Kidney (tissue), 14 donors: Measurements from ENCODE around the gene IRS2. TPM values are rescaled to one million over a fixed set of nuclear protein-coding genes. Genes with fewer than 3 reads are reported as not detected.

Source experiments
- DNase-seq, 5 donors: peaks; one replicate each; pipeline ENCODE4 v3.0.0-alpha.2; 2013 to 2020
- FAIRE-seq: peaks from 2 replicates; lab custom pipeline; 2012; peaks lifted over from hg19 to GRCh38; lab: Jason Lieb, UNC
- H3K27ac ChIP-seq, 2 donors: one replicate each; pipeline ENCODE4 v1.7.0; 2013; ENCODE audit warnings: low read depth in 2 of 2, low read length in 2 of 2, inconsistent platforms in 1 of 2
- H3K27me3 ChIP-seq: one replicate; pipeline ENCODE4 v1.7.1; 2013; ENCODE audit warnings: low read length, inconsistent platforms; ENCODE audit not compliant: control insufficient read depth, insufficient read depth
- H3K36me3 ChIP-seq, 3 donors: one replicate each; pipeline versions ENCODE4 v1.7.0 to v1.7.1; 2013; ENCODE audit warnings: low read length in 3 of 3, control low read depth in 1 of 3, inconsistent platforms in 1 of 3; ENCODE audit not compliant: insufficient read depth in 3 of 3, control insufficient read depth in 2 of 3
- H3K4me1 ChIP-seq, 3 donors: one replicate each; pipeline versions ENCODE4 v1.7.0 to v1.7.1; 2013; ENCODE audit warnings: low read length in 3 of 3, inconsistent platforms in 1 of 3, low read depth in 1 of 3; ENCODE audit not compliant: control insufficient read depth in 2 of 3, insufficient read depth in 2 of 3
- H3K4me3 ChIP-seq, 3 donors: one replicate each; pipeline versions ENCODE4 v1.7.0 to v1.8.1; 2013; ENCODE audit warnings: low read length in 3 of 3, control low read depth in 1 of 3, inconsistent platforms in 1 of 3
- H3K9ac ChIP-seq, 3 donors: one replicate each; pipeline versions ENCODE4 v1.7.0 to v1.7.1; 2013; ENCODE audit warnings: low read length in 3 of 3, control low read depth in 1 of 3, inconsistent platforms in 1 of 3
- H3K9me3 ChIP-seq, 3 donors: one replicate each; pipeline versions ENCODE4 v1.7.0 to v1.7.1; 2013; ENCODE audit warnings: low read length in 3 of 3, control low read depth in 1 of 3, inconsistent platforms in 1 of 3; ENCODE audit not compliant: control insufficient read depth in 2 of 3, insufficient read depth in 1 of 3
- CTCF ChIP-seq: IDR thresholded peaks from 3 replicates; pipeline ENCODE4 v1.5.1; 2012; ENCODE audit warnings: mild to moderate bottlenecking, moderate library complexity, borderline replicate concordance; ENCODE audit not compliant: insufficient read depth; ENCODE audit errors: extremely low read depth
- intact Hi-C: fragments of 100-400 bp; cut with DNase I; formaldehyde crosslinking; loops from one replicate; pipeline ENCODE4 v1.11.1; 2022
- polyA plus RNA-seq: library from polyadenylated mRNA; stranded (reverse); fragments of 350-450 nt; fragmentation: Illumina TruSeq; extraction: RNeasy Lipid Tissue Mini Kit (QIAGEN cat#74804); gene quantifications from one replicate; pipeline ENCODE4 v1.2.3, GENCODE V29; 2014; ENCODE audit warnings: low read depth, low replicate concordance; ENCODE audit not compliant: insufficient read depth
- total RNA-seq: library from RNA; stranded (reverse); fragmentation: NEBNext Ultra II Directional; extraction: Animal tissue kit (Norgen Biotek cat#: 25700); gene quantifications from one replicate; pipeline ENCODE4 v1.2.1, GENCODE V29; 2021
- donor health status: control.
- donor health status: control.
- donor health status: control.
- donor health status: control.
- donor health status: control.
- donor health status: DM: yes; HTN: yes; CAD: no.
- donor health status: Normal renal cell carcinoma (clear cell type).

Gene IRS2
- total and polyA plus RNA-seq, 2 donors from 2014 or later = 2.1 to 12.9 TPM

GRCh38 chr13:109751477-109751876 is 34.9 kb downstream of the IRS2 start:
- H3K9ac ChIP-seq = no peak overlapping the region
- H3K36me3 ChIP-seq = peaks cover 0 to 27% (median 9%) of the 10 kb centered on the region in 3 donors
- no peak for TF ChIP-seq CTCF
- no peaks in the 10 kb centered on the region for H3K4me1 ChIP-seq
- DNase-seq (no peak), FAIRE-seq (no peak)
- no peaks in the 10 kb centered on the region for H3K9me3 ChIP-seq
- no peak overlapping the region for H3K27ac ChIP-seq
- H3K27me3 ChIP-seq = no peaks in the 10 kb centered on the region
- no peak overlapping the region for H3K4me3 ChIP-seq
- intact Hi-C loops = no loop called here

GRCh38 chr13:109750221-109750775 is 36.1 kb downstream of the IRS2 start:
- no peak overlapping the region for H3K27ac ChIP-seq
- no peaks in the 10 kb centered on the region for H3K4me1 ChIP-seq
- no peaks in the 10 kb centered on the region for H3K9me3 ChIP-seq
- FAIRE-seq (no peak), DNase-seq (no peak)
- no peak for TF ChIP-seq CTCF
- no peaks in the 10 kb centered on the region for H3K27me3 ChIP-seq
- H3K9ac ChIP-seq = no peak overlapping the region
- intact Hi-C loops = no loop called here
- peaks cover 0 to 17% (median 9%) of the 10 kb centered on the region in 3 donors for H3K36me3 ChIP-seq
- H3K4me3 ChIP-seq = no peak overlapping the region

- intact Hi-C loops = no loop called here
- Histone ChIP-seq H3K4me1 (peaks cover 0 to 3% (median 0%) of the 10 kb centered on the region in 3 donors), H3K36me3 (peaks cover 0 to 10% (median 5%) of the 10 kb centered on the region in 3 donors), H3K27me3 (no peaks in the 10 kb centered on the region), H3K9ac (no peak overlapping the region), H3K27ac (no peak overlapping the region), H3K9me3 (no peaks in the 10 kb centered on the region), H3K4me3 (no peak overlapping the region)
- TF ChIP-seq CTCF = no peak
- FAIRE-seq (no peak), DNase-seq (no peak)
These were observed 37.0 kb downstream of the IRS2 start for GRCh38 chr13:109749365-109749764.

- Histone ChIP-seq H3K4me1 (peaks cover 0 to 4% (median 0%) of the 10 kb centered on the region in 3 donors), H3K36me3 (peaks cover 0 to 10% (median 2%) of the 10 kb centered on the region in 3 donors), H3K27me3 (no peaks in the 10 kb centered on the region), H3K27ac (no peak overlapping the region), H3K9me3 (no peaks in the 10 kb centered on the region), H3K9ac (no peak overlapping the region), H3K4me3 (no peak overlapping the region)
- TF ChIP-seq CTCF = no peak
- DNase-seq (no peak), FAIRE-seq (no peak)
- intact Hi-C loops = no loop called here
These were observed 37.7 kb downstream of the IRS2 start for GRCh38 chr13:109748677-109749076.
